ENCODE measurements around the gene GPD2. TPM values are rescaled to one million over a fixed set of nuclear protein-coding genes. Genes with fewer than 3 reads are reported as not detected.
A peak's percentile ranks its signal among the peaks of the same experiment; 100 is the strongest.

GPD2 gene
- total and polyA plus RNA-seq, 10 of the 15 experiments (the other 5 are each of a cell fraction or from before 2014, with no cell fraction given), result 10.0 to 73.5 (median 43.4) TPM

- TF ChIP-seq ZBTB11 (CRISPR knock-in tag; IDR thresholded peaks at IDR 0.05) (no peak), MYB (IDR thresholded peaks at IDR 0.05; ENCODE audit: borderline replicate concordance, low read depth, low read length) (no peak), JUND (IDR thresholded peaks at IDR 0.05; ENCODE audit: low read depth, low read length) (no peak), PAX5 (IDR thresholded peaks at IDR 0.05; ENCODE audit: borderline replicate concordance, low read depth, low read length) (peak; percentile 98), USF2 (IDR thresholded peaks at IDR 0.05; ENCODE audit: borderline replicate concordance, low read depth, low read length) (no peak), CUX1 (IDR thresholded peaks at IDR 0.05; ENCODE audit: insufficient replicate concordance, low read depth, low read length) (no peak), TCF12 (IDR thresholded peaks at IDR 0.05; ENCODE audit: low read depth, low read length) (0 out of 2 replicates have a peak, but pooled peaks have one; percentile 49), RBBP5 (conservative IDR thresholded peaks at IDR 0.05) (no peak), BHLHE40 (IDR thresholded peaks at IDR 0.05; ENCODE audit: borderline replicate concordance in 1 of 2, low read depth in 2 of 2, low read length in 1 of 2) (peak in 1 of 2 experiments; percentile 41; a peak in 1 of 4 replicates), ATF3 (IDR thresholded peaks at IDR 0.05; ENCODE audit: borderline replicate concordance, extremely low read depth, low read depth, low read length) (no peak), SREBF1 (IDR thresholded peaks at IDR 0.05; ENCODE audit: low read length) (no peak), FOXM1 (IDR thresholded peaks at IDR 0.05; ENCODE audit: low read depth, low read length) (no peak), CBX5 (IDR thresholded peaks at IDR 0.05; ENCODE audit: low read depth) (no peak), TCF7 (IDR thresholded peaks at IDR 0.05; ENCODE audit: borderline replicate concordance) (no peak), NR2C1 (IDR thresholded peaks at IDR 0.05) (no peak), NFYA (IDR thresholded peaks at IDR 0.05; ENCODE audit: borderline replicate concordance, low read depth, low read length) (no peak), IRF3 (IDR thresholded peaks at IDR 0.05) (no peak), RUNX3 (IDR thresholded peaks at IDR 0.05; ENCODE audit: low read length) (peak; percentile 97), SP1 (IDR thresholded peaks at IDR 0.05; ENCODE audit: low read depth, low read length) (no peak), SMC3 (IDR thresholded peaks at IDR 0.05; ENCODE audit: borderline replicate concordance, low read length) (no peak), ZNF24 (IDR thresholded peaks at IDR 0.05) (no peak)
Observed at GRCh38 chr2:156456616-156457015, 20.4 kb downstream of the GPD2 start (continued).

Data from GM12878 (cell line).